ENCODE data around the gene OGA. TPM values are rescaled to one million over a fixed set of nuclear protein-coding genes. Genes with fewer than 3 reads are reported as not detected.
A peak's percentile ranks its signal among the peaks of the same experiment; 100 is the strongest.

The OGA gene
- total and polyA plus RNA-seq, 4 experiments from 2014 or later = 26.6 to 325 (median 178) TPM

GRCh38 chr10:101830322-101831168, 12.3 kb upstream of the OGA start:
- peak overlapping the region; percentile 87 for H3K27ac ChIP-seq (ENCODE audit: low read depth, low read length)
- peak overlapping the region; percentile 98 to 100 (median 99) for H3K27ac Mint-ChIP-seq
- CTCF ChIA-PET (ENCODE audit: partially characterized antibody) = interaction anchor here (0.6 to 10.1 kb wide), 3 partner anchors 9 to 93 kb away, joined by 3 to 88 read pairs (median 60); partner anchors contain the start of genes KCNIP2 and OGA
- H3K9me3 Mint-ChIP-seq = peaks cover 0 to 8% (median 0%) of the 10 kb centered on the region in 8 donors
- POLR2A ChIA-PET (ENCODE audit: partially characterized antibody) = interaction anchor here (0.6 to 11.6 kb wide), 4 partner anchors 10 to 283 kb away, joined by 3 to 204 read pairs (median 21); partner anchors contain the start of genes NPM3 and OGA
- no peaks in the 10 kb centered on the region for H3K36me3 ChIP-seq (ENCODE audit: insufficient read depth, low read length)
- peaks cover 2 to 7% of the 10 kb centered on the region in 2 donors for H3K27me3 Mint-ChIP-seq
- H3K36me3 Mint-ChIP-seq = peaks cover 0 to 12% of the 10 kb centered on the region in 2 donors
- no peaks in the 10 kb centered on the region for H3K9me3 ChIP-seq (ENCODE audit: control insufficient read depth in 1 of 2, low read length in 2 of 2)
- peak overlapping the region; percentile 57 to 68 for H3K4me3 ChIP-seq (ENCODE audit: low read length in 2 of 2)
- H3K4me1 Mint-ChIP-seq = peaks cover 44 to 80% (median 57%) of the 10 kb centered on the region in 4 donors
- peak; percentile 95 to 98 (median 97) for DNase-seq
- H3K4me1 ChIP-seq (ENCODE audit: insufficient read depth, low read length) = peaks cover 59% of the 10 kb centered on the region
- intact Hi-C loops (cut with micrococcal nuclease) = loop anchor here (1.0 to 5.0 kb wide), 4 partner anchors 10 to 565 kb away; partner anchors contain the start of genes ARMH3, NFKB2 and OGA
- no peaks in the 10 kb centered on the region for H3K27me3 ChIP-seq (ENCODE audit: insufficient read depth, low read length)
- peak overlapping the region; percentile 84 to 93 (median 88) for H3K4me3 Mint-ChIP-seq

GRCh38 chr10:101829561-101830315, 11.5 kb upstream of the OGA start:
- peak overlapping the region; percentile 57 to 68 for H3K4me3 ChIP-seq (ENCODE audit: low read length in 2 of 2)
- H3K27ac Mint-ChIP-seq = peak overlapping the region; percentile 98 to 100 (median 99)
- H3K9me3 Mint-ChIP-seq = peaks cover 0 to 6% (median 0%) of the 10 kb centered on the region in 8 donors
- peaks cover 0 to 12% of the 10 kb centered on the region in 2 donors for H3K36me3 Mint-ChIP-seq
- peaks cover 2 to 7% of the 10 kb centered on the region in 2 donors for H3K27me3 Mint-ChIP-seq
- peak overlapping the region; percentile 87 for H3K27ac ChIP-seq (ENCODE audit: low read depth, low read length)
- ChIA-PET POLR2A (ENCODE audit: partially characterized antibody) (interaction anchor here (3.6 to 11.6 kb wide), 3 partner anchors 11 to 46 kb away, joined by 13 to 204 read pairs (median 29); partner anchors contain the start of genes NPM3 and OGA), CTCF (ENCODE audit: partially characterized antibody) (interaction anchor here (0.6 to 10.1 kb wide), 3 partner anchors 8 to 94 kb away, joined by 3 to 88 read pairs (median 60); partner anchors contain the start of genes KCNIP2 and OGA)
- intact Hi-C loops (cut with micrococcal nuclease) = loop anchor here (1.0 to 5.0 kb wide), 4 partner anchors 11 to 566 kb away; partner anchors contain the start of genes ARMH3, NFKB2 and OGA
- no peaks in the 10 kb centered on the region for H3K9me3 ChIP-seq (ENCODE audit: control insufficient read depth in 1 of 2, low read length in 2 of 2)
- DNase-seq = peak; percentile 67 to 82 (median 72)
- H3K4me1 Mint-ChIP-seq = peaks cover 41 to 73% (median 51%) of the 10 kb centered on the region in 4 donors
- no peaks in the 10 kb centered on the region for H3K27me3 ChIP-seq (ENCODE audit: insufficient read depth, low read length)
- peak overlapping the region; percentile 84 to 93 (median 88) for H3K4me3 Mint-ChIP-seq
- H3K36me3 ChIP-seq (ENCODE audit: insufficient read depth, low read length) = no peaks in the 10 kb centered on the region
- H3K4me1 ChIP-seq (ENCODE audit: insufficient read depth, low read length) = peaks cover 51% of the 10 kb centered on the region

GRCh38 chr10:101828766-101829551, 10.7 kb upstream of the OGA start:
- peak overlapping the region in 6 of 7 donors; percentile 29 to 98 (median 50) for H3K27ac Mint-ChIP-seq

GRCh38 chr10:101827919-101828600, 9.8 kb upstream of the OGA start:
- H3K4me3 ChIP-seq (ENCODE audit: low read length in 2 of 2) = no peak overlapping the region
- no peaks in the 10 kb centered on the region for H3K27me3 ChIP-seq (ENCODE audit: insufficient read depth, low read length)
- Mint-ChIP-seq H3K9me3 (peaks cover 0 to 6% (median 0%) of the 10 kb centered on the region in 8 donors), H3K36me3 (peaks cover 0 to 12% of the 10 kb centered on the region in 2 donors), H3K4me3 (peak overlapping the region in 4 of 8 donors; percentile 3 to 56 (median 35)), H3K27ac (peak overlapping the region in 6 of 7 donors; percentile 34 to 98 (median 70)), H3K4me1 (peaks cover 26 to 56% (median 35%) of the 10 kb centered on the region in 4 donors), H3K27me3 (peaks cover 2 to 7% of the 10 kb centered on the region in 2 donors)
- intact Hi-C loops (cut with micrococcal nuclease) = no loop called here
- CTCF ChIA-PET (ENCODE audit: partially characterized antibody) = interaction anchor here (0.5 to 7.6 kb wide), 5 partner anchors 8 to 47 kb away, joined by 3 to 60 read pairs (median 6); partner anchors contain the start of genes KCNIP2 and OGA
- DNase-seq = no peak
- no peaks in the 10 kb centered on the region for H3K9me3 ChIP-seq (ENCODE audit: control insufficient read depth in 1 of 2, low read length in 2 of 2)
- POLR2A ChIA-PET (ENCODE audit: partially characterized antibody) = interaction anchor here (3.6 to 11.6 kb wide), 3 partner anchors 10 to 44 kb away, joined by 13 to 204 read pairs (median 29); partner anchors contain the start of genes NPM3 and OGA
- H3K27ac ChIP-seq (ENCODE audit: low read depth, low read length) = no peak overlapping the region
- H3K4me1 ChIP-seq (ENCODE audit: insufficient read depth, low read length) = peaks cover 35% of the 10 kb centered on the region
- H3K36me3 ChIP-seq (ENCODE audit: insufficient read depth, low read length) = no peaks in the 10 kb centered on the region

More at GRCh38 chr10:101828766-101829551, 10.7 kb upstream of the OGA start:
- peak overlapping the region in 5 of 8 donors; percentile 6 to 56 (median 15) for H3K4me3 Mint-ChIP-seq
- H3K27ac ChIP-seq (ENCODE audit: low read depth, low read length) = peak overlapping the region; percentile 6
- peaks cover 34 to 65% (median 44%) of the 10 kb centered on the region in 4 donors for H3K4me1 Mint-ChIP-seq
- intact Hi-C loops (cut with micrococcal nuclease) = no loop called here
- no peaks in the 10 kb centered on the region for H3K27me3 ChIP-seq (ENCODE audit: insufficient read depth, low read length)
- ChIA-PET CTCF (ENCODE audit: partially characterized antibody) (interaction anchor here (7.6 to 10.1 kb wide), 2 partner anchors 7 to 13 kb away, joined by 60 to 88 read pairs; partner anchors contain the start of genes KCNIP2 and OGA), POLR2A (ENCODE audit: partially characterized antibody) (interaction anchor here (3.6 to 11.6 kb wide), 3 partner anchors 10 to 45 kb away, joined by 13 to 204 read pairs (median 29); partner anchors contain the start of genes NPM3 and OGA)
- H3K4me3 ChIP-seq (ENCODE audit: low read length in 2 of 2) = no peak overlapping the region
- DNase-seq = no peak
- peaks cover 2 to 7% of the 10 kb centered on the region in 2 donors for H3K27me3 Mint-ChIP-seq
- H3K36me3 ChIP-seq (ENCODE audit: insufficient read depth, low read length) = no peaks in the 10 kb centered on the region
- peaks cover 0 to 6% (median 0%) of the 10 kb centered on the region in 8 donors for H3K9me3 Mint-ChIP-seq
- peaks cover 44% of the 10 kb centered on the region for H3K4me1 ChIP-seq (ENCODE audit: insufficient read depth, low read length)
- peaks cover 0 to 12% of the 10 kb centered on the region in 2 donors for H3K36me3 Mint-ChIP-seq
- H3K9me3 ChIP-seq (ENCODE audit: control insufficient read depth in 1 of 2, low read length in 2 of 2) = no peaks in the 10 kb centered on the region

GRCh38 chr10:101826852-101827434, 8.7 kb upstream of the OGA start:
- no peak overlapping the region for H3K4me3 ChIP-seq (ENCODE audit: low read length in 2 of 2)
- H3K4me1 ChIP-seq (ENCODE audit: insufficient read depth, low read length) = peaks cover 23% of the 10 kb centered on the region
- H3K9me3 ChIP-seq (ENCODE audit: control insufficient read depth in 1 of 2, low read length in 2 of 2) = no peaks in the 10 kb centered on the region
- intact Hi-C loops (cut with micrococcal nuclease) = no loop called here
- Mint-ChIP-seq H3K4me3 (peak overlapping the region in 2 of 8 donors; percentile 5 to 6), H3K27me3 (peaks cover 2 to 7% of the 10 kb centered on the region in 2 donors), H3K36me3 (peaks cover 0 to 12% of the 10 kb centered on the region in 2 donors), H3K27ac (peak overlapping the region in 6 of 7 donors; percentile 15 to 98 (median 49)), H3K4me1 (peaks cover 21 to 47% (median 27%) of the 10 kb centered on the region in 4 donors), H3K9me3 (peaks cover 0 to 6% (median 0%) of the 10 kb centered on the region in 8 donors)
- DNase-seq = no peak
- ChIA-PET POLR2A (ENCODE audit: partially characterized antibody) (interaction anchor here (0.5 to 11.6 kb wide), 2 partner anchors 8 to 21 kb away, joined by 3 to 204 read pairs; partner anchors contain the start of gene OGA), CTCF (ENCODE audit: partially characterized antibody) (interaction anchor here (1.1 to 7.6 kb wide), 3 partner anchors 9 to 46 kb away, joined by 4 to 60 read pairs (median 6); partner anchors contain the start of gene KCNIP2)
- no peaks in the 10 kb centered on the region for H3K27me3 ChIP-seq (ENCODE audit: insufficient read depth, low read length)
- H3K36me3 ChIP-seq (ENCODE audit: insufficient read depth, low read length) = no peaks in the 10 kb centered on the region
- H3K27ac ChIP-seq (ENCODE audit: low read depth, low read length) = no peak overlapping the region
